AG04450 (cell line): Measurements from ENCODE around the gene PI4KB. TPM values are rescaled to one million over a fixed set of nuclear protein-coding genes. Genes with fewer than 3 reads are reported as not detected.

Source experiments
- CTCF ChIA-PET: fragments of 300-600, 350-600 bp; formaldehyde crosslinking; extraction: SDS; loops from one replicate; lab custom pipeline; 2022; ENCODE audit warnings: antibody characterized with exemption, inconsistent platforms; lab: Charles Lee
- POLR2A ChIA-PET: fragments of 350-600 bp; formaldehyde crosslinking; extraction: SDS; loops from one replicate; lab custom pipeline; 2021; ENCODE audit warnings: antibody characterized with exemption, inconsistent platforms; lab: Yijun Ruan, JAX
- DNase-seq: peaks from one replicate; pipeline ENCODE4 v3.0.0-alpha.2; 2011; ENCODE audit warnings: low read depth, low spot score
- H3K27ac ChIP-seq: one replicate; pipeline ENCODE4 v1.5.1; 2012; ENCODE audit warnings: low read depth, low read length, control low read depth
- H3K27me3 ChIP-seq: one replicate; pipeline ENCODE4 v1.6.0; 2012; ENCODE audit warnings: low read length; ENCODE audit not compliant: control insufficient read depth, insufficient read depth
- H3K4me3 ChIP-seq: 2 replicates; pipeline ENCODE4 v1.5.1; 2011; ENCODE audit warnings: mild to moderate bottlenecking, low read depth, low read length, control low read depth
- H3K9me3 ChIP-seq: 2 replicates; pipeline ENCODE4 v1.5.1; 2012; ENCODE audit warnings: low read length; ENCODE audit not compliant: control insufficient read depth, insufficient read depth
- polyA plus RNA-seq: library from polyadenylated mRNA; depleted of rRNA; stranded (reverse); fragments of >200 nt; gene quantifications from 2 replicates; pipeline ENCODE4 v1.2.3, GENCODE V29; 2011
- TF ChIP-seq, protein P1 (sequence below): IDR thresholded peaks from 2 replicates; pipeline ENCODE4 v1.5.1; 2011; ENCODE audit warnings: low read depth, low read length, control low read depth, inconsistent platforms

PI4KB gene
- polyA plus RNA-seq, 1 experiment = 75.2 TPM

GRCh38 chr1:151367658-151368392 is 40.6 kb upstream of the PI4KB start:
- CTCF ChIA-PET = interaction anchor here (0.6 to 2.5 kb wide), 2 partner anchors 27 to 31 kb away, joined by 3 to 13 read pairs; no protein-coding TSS in a partner anchor

DNA sequence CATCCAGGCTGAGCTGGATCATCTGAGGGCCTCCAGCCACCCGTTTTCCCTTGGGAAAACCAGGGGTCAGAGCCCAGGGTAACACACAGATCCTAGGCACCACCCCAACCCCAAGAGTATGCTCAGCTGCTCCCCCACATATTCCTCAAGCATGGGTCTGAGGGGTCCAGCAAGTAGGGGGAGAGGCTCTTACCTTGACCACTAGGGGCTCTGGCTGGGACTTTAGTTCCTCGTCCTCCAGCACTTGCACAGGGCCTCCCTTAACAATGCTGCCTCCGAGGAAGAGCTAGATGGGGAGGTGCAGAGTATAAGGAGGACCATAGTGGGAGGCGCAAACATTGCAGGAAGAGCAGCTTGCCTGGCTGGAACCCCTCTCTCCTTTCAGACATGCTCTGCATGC is 37.8 kb upstream of the PI4KB start:
- ChIA-PET CTCF (no interaction called here), POLR2A (no interaction called here)

More at GRCh38 chr1:151367658-151368392, 40.6 kb upstream of the PI4KB start:
- no peaks in the 10 kb centered on the region for H3K27me3 ChIP-seq
- no peak for DNase-seq
- POLR2A ChIA-PET = no interaction called here
- H3K27ac ChIP-seq = no peak overlapping the region
- peaks cover 2% of the 10 kb centered on the region for H3K9me3 ChIP-seq
- TF ChIP-seq, protein P1, sequence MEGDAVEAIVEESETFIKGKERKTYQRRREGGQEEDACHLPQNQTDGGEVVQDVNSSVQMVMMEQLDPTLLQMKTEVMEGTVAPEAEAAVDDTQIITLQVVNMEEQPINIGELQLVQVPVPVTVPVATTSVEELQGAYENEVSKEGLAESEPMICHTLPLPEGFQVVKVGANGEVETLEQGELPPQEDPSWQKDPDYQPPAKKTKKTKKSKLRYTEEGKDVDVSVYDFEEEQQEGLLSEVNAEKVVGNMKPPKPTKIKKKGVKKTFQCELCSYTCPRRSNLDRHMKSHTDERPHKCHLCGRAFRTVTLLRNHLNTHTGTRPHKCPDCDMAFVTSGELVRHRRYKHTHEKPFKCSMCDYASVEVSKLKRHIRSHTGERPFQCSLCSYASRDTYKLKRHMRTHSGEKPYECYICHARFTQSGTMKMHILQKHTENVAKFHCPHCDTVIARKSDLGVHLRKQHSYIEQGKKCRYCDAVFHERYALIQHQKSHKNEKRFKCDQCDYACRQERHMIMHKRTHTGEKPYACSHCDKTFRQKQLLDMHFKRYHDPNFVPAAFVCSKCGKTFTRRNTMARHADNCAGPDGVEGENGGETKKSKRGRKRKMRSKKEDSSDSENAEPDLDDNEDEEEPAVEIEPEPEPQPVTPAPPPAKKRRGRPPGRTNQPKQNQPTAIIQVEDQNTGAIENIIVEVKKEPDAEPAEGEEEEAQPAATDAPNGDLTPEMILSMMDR = no peak
- no peak overlapping the region for H3K4me3 ChIP-seq

DNA sequence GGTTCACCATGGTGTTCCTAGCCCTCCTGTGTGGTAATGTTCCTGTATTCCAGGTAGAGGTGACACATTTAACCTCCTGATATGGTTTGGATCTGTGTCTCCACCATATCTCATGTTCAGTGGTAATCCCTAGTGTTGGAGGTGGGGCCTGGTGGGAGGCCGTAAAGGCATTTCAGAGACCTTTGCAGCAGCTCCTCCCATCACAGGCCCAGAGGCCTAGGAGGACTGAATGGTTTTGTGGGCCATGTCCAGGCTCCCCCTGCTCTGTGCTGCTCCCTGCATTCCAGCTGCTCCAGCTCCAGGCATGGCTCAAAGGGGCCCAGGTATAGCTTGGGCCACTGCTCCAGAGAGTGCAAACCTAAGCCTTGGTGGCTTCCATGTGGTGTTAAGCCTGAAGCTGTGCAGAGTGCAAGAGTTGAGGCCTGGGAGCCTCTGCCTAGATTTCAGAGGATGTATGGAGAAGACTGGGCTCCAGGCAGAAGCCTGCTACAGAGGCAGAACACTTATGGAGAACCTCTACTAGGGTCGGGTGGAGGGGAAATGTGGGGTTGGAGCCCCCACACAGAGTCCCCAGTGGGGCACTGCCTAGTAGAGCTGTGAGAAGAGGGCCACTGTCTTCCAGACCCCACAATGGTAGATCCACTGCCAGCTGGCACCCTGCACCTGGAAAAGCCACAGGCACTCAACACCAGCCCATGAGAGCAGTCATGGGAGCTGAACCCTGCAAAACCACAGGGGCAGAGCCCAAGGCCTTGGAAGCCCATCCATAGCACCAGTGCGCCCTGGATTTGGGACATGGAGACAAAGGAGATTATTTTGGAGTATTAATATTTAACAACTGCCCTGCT is 35.3 kb upstream of the PI4KB start:
- Histone ChIP-seq H3K27ac (no peak overlapping the region), H3K9me3 (peaks cover 11% of the 10 kb centered on the region), H3K4me3 (no peak overlapping the region), H3K27me3 (no peaks in the 10 kb centered on the region)
- no peak for DNase-seq
- ChIA-PET POLR2A (interaction anchor here (0.6 to 1.1 kb wide), 2 partner anchors 9 to 67 kb away, joined by 3 to 6 read pairs; no protein-coding TSS in a partner anchor), CTCF (no interaction called here)
- TF ChIP-seq, protein P1 = no peak

More for the DNA sequence above, 37.8 kb upstream of the PI4KB start:
- DNase-seq = no peak
- Histone ChIP-seq H3K4me3 (no peak overlapping the region), H3K27me3 (no peaks in the 10 kb centered on the region), H3K9me3 (peaks cover 11% of the 10 kb centered on the region), H3K27ac (no peak overlapping the region)
- TF ChIP-seq, protein P1 = no peak

DNA sequence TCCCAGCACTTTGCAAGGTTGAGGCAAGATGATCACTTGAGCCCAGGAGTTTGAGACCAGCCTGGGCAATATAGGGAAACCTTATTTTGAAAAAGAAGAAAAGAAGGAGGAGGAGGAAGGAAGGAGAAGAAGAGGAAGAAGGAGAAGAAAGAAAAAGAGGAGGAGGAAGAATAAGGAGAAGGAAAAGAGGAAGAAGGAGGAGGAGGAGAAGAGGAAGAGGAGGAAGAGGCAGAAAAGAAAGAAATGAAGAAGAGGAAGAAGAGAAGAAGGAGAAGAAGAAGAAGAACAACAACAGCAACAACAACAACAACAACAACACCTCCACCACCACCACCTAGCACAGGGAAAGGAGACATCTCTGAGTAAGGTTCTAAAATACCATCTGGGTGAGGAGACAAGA is 34.7 kb upstream of the PI4KB start:
- DNase-seq = no peak
- Histone ChIP-seq H3K4me3 (no peak overlapping the region), H3K9me3 (peaks cover 11% of the 10 kb centered on the region), H3K27ac (no peak overlapping the region), H3K27me3 (no peaks in the 10 kb centered on the region)
- ChIA-PET POLR2A (interaction anchor here (1.1 kb wide), 1 partner anchor 9 kb away, joined by 3 read pairs; no protein-coding TSS in a partner anchor), CTCF (no interaction called here)
- TF ChIP-seq, protein P1 = no peak
